Amniotic stem cell (primary cell): ENCODE results near the gene LPAR3.
A peak's percentile ranks its signal among the peaks of the same experiment; 100 is the strongest.

Experiments
- DNase-seq: peaks from one replicate; lab custom pipeline; 2025; lab: John Stamatoyannopoulos, UW

Gene LPAR3

DNA sequence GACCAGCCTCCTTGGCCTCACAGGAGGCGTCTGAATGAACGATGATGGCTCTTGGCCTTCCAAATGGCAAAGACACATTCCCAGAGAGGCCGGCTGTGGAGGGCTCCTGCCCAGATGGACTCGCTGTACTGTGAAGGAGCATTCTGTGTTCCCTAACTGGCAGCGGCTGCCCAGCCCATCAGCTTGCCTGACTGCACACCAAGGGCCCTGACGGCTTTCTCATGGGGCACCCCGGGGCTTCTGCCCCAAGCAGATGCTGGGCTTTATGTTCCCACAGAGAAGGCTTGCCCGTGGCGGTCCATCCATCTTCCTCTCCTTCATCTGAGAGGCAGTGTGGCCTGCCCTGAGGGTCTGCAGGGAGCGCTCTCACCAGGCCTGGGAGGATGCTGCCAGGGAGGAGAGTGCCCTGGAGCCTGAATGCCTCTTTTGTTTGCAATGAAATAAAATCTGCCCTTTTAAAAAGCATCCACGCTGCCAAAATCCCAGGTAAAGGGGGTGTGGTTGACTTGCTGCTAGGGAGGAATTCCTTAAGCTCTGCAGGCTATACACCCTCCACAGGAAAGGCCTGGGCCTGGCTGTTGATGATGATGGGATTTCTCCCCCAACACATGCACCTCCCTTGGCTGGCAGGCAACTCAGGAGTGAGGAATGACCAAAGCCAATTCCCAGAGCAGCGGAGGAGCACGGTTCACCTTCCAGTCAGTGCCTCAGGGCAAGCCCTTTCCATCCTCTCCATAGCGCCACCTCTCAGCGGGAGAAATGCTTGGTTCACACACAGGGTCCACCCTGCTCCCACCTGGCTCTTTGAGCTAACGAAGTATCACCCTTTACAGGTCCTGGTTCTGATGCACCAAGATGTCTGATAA, 118.1 kb downstream of the LPAR3 start:
- no peak for DNase-seq

DNA sequence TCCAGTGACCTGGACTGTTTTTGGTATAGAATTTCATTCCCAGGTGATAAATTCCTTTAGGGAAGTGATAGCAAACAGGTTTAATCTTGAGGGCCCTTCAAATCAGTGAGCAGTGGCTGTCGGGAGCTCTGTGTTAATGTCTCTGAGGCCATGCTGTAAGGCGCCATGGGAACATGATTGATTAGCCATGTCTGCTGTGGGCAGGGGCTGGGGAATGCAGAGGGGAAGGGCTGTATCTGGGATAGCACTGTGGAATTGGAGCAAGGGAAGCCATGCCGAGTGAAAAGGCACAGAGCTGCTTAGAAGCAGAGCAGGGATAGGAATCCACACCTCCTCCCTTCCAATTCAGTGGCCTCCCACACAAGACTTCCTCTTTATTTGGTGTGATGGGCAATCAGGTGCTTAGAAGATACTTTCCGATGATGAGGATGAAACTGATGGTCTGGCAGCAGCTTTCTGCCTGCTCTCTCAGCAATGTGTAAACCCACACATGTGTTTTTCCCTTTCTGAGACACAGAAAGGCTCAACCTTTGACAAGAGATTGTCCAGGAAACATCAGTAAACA, 119.0 kb downstream of the LPAR3 start:
- no peak for DNase-seq

DNA sequence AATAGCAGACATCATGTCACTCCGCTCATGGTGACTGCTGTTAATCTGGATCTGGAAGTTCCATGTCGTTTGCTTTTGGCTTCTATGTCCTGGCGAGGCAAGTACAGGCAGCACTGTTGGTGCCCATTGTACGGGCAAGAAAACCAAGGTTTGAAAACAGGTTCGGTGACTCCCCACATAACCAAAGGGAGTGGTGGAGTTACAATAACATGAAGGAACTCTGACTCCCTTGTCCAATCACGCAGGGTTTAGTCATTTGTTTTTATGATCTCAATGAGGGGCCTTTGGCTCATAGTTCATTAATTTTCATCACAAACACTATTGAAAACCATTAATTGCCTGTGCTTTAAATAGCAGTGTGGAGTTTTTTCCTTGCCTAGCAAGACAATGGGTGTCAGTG, 119.8 kb downstream of the LPAR3 start:
- DNase-seq = no peak

DNA sequence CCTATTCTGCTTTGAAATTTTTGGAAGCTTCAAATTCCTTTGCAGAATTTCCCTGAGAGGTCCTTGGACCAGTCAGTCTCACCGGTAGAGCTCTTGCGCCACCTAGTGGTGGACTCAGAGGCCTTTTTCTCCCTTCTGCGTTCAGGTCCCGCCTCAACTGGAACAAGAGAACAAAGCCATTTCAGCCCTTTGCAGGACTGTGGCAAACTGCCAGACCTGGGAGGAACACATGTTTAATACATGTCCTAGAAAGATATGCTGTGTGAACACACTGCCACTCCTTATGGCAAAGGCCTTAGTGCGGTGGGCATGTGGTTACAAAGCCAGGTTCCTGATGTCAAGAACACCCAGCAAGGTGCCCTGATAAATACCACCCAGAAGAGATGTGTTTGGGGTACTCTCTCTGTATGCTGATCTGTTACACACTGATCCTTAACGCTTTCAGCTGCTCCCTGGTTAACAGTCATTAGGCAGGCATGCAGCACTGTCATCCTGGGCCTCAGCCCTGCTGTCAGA, 120.5 kb downstream of the LPAR3 start:
- peak; percentile 42 for DNase-seq

DNA sequence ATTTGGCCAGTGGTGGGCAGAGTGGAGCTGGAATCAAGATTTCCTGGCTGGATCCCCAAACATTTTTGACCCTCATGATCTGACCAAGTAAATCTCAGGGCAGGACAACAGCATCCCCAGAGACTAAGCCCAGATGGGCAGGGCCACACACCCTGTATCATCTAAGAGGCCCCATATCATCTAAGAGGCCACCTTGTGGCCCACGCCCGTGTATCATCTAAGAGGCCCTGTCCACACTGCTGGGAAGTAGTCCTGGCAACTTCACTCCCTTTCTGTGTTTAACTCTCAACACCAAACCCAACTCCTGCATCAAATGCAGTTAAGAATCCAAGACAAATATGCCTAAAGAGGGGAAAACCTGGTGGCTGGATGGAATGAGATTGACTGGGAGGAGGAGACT, 121.1 kb downstream of the LPAR3 start:
- DNase-seq = no peak

DNA sequence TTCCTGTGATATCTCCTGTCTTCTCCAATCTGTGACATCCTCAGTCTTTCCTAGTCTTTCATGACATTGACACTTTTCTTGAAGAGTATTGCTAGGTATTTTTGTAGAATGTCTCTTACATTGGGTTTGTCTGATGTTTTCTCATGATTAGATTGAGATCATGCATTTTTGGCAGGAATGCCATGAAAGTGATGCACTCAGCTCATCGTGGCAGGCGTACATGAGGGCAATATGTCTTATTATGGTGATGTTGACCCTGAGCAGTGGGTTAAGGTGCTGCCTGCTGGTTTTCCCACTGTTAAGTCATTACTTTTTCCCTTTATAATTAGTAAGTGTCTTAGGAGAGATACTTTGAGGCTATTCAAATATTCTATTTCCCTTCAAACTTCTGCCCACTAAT, 122.5 kb downstream of the LPAR3 start:
- no peak for DNase-seq

DNA sequence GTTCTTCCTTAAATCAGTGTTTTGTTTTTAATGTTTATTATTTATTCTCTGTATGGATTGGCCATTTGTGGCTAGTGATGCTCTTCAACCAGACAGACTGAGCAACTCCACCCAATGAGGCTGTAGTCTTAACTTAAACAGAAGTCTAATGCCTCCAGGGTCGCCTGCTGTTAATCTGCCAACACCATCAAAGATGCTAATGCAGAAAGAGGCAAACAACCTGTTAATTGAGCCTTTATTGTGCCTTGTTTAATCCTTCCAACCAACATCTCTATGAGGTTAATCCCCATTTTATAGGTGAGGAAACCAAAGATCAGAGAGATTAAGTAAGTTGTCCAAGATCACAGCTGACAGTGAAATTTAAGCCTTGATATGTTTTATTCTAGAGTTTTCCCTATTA, 123.4 kb downstream of the LPAR3 start:
- DNase-seq = no peak

DNA sequence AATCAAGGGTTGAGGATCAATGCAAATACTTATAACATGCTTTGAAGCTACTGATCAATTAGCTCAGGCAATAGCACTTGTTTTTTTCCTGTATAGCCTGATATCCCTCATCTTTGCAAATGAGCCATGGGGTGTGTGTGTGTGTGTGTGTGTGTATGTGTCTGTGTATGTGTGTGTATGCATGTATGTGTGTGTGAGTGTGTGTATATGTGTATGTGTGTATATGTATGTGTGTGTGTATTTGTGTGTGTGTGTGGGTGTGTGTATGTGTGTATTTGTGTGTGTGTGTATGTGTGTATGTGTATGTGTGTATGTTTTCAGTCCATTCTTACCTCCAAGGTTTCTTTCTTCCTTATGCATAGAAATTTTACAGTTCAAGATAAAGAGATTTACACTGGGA, 124.4 kb downstream of the LPAR3 start:
- no peak for DNase-seq

DNA sequence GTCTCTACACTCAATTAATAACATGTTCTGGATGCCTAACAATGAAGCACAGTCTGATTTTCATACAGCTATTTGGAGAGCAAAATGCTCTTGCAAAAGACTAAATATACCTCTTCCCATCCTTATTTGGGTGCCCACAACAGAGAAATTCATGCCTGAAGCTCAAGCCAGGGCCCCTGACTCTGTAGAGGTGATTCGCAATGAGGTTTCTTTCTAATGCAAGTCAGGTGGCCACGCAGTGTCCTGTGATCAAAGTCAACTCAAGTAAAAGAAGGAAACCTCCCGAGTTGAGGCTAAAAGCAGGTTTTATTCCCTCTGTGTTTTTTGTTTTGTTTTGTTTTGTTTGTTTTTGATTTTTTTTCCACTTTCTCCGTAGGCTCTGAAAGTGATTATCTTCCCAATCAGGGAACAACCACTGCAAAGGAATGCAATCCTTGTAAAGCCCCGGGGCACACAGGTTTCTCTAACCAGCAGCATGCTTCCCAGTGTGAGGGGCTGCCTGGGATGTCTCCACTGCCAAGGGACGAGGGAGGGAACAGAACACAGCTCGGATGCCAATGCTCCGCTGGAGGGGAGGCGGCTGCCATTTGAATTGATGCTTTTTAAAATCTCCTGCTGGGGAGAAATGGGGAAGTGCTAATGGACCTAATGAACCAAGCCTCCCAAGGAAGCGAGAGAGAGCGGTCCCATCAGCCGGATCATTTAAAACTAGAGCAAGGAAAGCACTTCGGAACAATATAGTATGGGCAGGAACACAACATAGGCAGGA, 128.9 kb downstream of the LPAR3 start:
- DNase-seq = no peak

DNA sequence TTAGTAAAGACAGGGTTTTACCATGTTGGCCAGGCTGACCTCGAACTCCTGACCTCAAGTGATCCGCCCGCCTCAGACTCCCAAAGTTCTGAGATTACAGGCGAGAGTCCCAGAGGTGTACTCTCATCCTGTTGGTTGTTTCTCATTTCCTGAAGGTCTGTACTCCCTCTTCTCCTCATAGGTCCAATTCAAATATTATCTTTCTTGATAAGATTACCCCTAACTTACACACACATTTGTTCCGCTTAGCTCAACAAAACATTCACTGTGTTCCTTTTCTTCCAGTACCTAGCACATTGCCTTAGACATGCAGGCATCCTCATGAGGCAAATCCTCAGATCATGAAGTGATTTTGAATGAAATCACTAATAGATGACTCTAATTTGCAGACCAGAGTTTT, 130.3 kb downstream of the LPAR3 start:
- DNase-seq = no peak
